Endothelial cell (in vitro differentiated cells): ENCODE data around the gene MTIF3. TPM values are rescaled to one million over a fixed set of nuclear protein-coding genes. Genes with fewer than 3 reads are reported as not detected.
A peak's percentile ranks its signal among the peaks of the same experiment; 100 is the strongest.

Source experiments
- DNase-seq: peaks from one replicate; pipeline ENCODE4 v3.0.0; 2021; ENCODE audit warnings: low spot score
- H3K27ac Mint-ChIP-seq: one replicate; pipeline ENCODE4 v1.8.0; 2021; ENCODE audit warnings: mixed read lengths, inconsistent platforms; ENCODE audit not compliant: unreplicated experiment
- H3K27me3 Mint-ChIP-seq: one replicate; pipeline ENCODE4 v1.8.0; 2021; ENCODE audit warnings: mild to moderate bottlenecking, moderate library complexity, mixed read lengths, inconsistent platforms; ENCODE audit not compliant: unreplicated experiment
- H3K36me3 Mint-ChIP-seq: one replicate; pipeline ENCODE4 v1.8.0; 2021; ENCODE audit warnings: mild to moderate bottlenecking, low read depth, mixed read lengths, inconsistent platforms; ENCODE audit not compliant: unreplicated experiment
- H3K4me1 Mint-ChIP-seq: one replicate; pipeline ENCODE4 v1.8.0; 2021; ENCODE audit warnings: mild to moderate bottlenecking, mixed read lengths, inconsistent platforms; ENCODE audit not compliant: unreplicated experiment
- H3K4me3 Mint-ChIP-seq: one replicate; pipeline ENCODE4 v1.8.0; 2021; ENCODE audit warnings: mild to moderate bottlenecking, mixed read lengths, inconsistent platforms; ENCODE audit not compliant: unreplicated experiment
- H3K9me3 Mint-ChIP-seq: one replicate; pipeline ENCODE4 v1.8.0; 2021; ENCODE audit warnings: mixed read lengths, inconsistent platforms; ENCODE audit not compliant: unreplicated experiment
- total RNA-seq: library from RNA; stranded (reverse); fragmentation: NEBNext Ultra II Directional; extraction: Animal tissue kit (Norgen Biotek cat#: 25700); gene quantifications from one replicate; pipeline ENCODE4 v1.2.1, GENCODE V29; 2021; ENCODE audit not compliant: unreplicated experiment
- TF ChIP-seq, protein P1 (sequence below): fragments of 200-600 bp; sonication (generic); IDR thresholded peaks from one replicate; pipeline ENCODE4 v1.5.0; 2021; ENCODE audit warnings: antibody characterized with exemption; ENCODE audit not compliant: unreplicated experiment

MTIF3 gene
- total RNA-seq, 1 donor from 2014 or later, result 51.2 TPM

GRCh38 chr13:27425158-27425917 lies 25.0 kb downstream of the MTIF3 start:
- H3K4me1 Mint-ChIP-seq, result peaks cover 29% of the 10 kb centered on the region
- TF ChIP-seq, protein P1, sequence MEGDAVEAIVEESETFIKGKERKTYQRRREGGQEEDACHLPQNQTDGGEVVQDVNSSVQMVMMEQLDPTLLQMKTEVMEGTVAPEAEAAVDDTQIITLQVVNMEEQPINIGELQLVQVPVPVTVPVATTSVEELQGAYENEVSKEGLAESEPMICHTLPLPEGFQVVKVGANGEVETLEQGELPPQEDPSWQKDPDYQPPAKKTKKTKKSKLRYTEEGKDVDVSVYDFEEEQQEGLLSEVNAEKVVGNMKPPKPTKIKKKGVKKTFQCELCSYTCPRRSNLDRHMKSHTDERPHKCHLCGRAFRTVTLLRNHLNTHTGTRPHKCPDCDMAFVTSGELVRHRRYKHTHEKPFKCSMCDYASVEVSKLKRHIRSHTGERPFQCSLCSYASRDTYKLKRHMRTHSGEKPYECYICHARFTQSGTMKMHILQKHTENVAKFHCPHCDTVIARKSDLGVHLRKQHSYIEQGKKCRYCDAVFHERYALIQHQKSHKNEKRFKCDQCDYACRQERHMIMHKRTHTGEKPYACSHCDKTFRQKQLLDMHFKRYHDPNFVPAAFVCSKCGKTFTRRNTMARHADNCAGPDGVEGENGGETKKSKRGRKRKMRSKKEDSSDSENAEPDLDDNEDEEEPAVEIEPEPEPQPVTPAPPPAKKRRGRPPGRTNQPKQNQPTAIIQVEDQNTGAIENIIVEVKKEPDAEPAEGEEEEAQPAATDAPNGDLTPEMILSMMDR, result no peak
- H3K4me3 Mint-ChIP-seq, result peak overlapping the region; percentile 89
- DNase-seq, result no peak
- peak overlapping the region; percentile 73 for H3K27ac Mint-ChIP-seq
- H3K9me3 Mint-ChIP-seq, result no peaks in the 10 kb centered on the region
- H3K36me3 Mint-ChIP-seq, result peaks cover 7% of the 10 kb centered on the region
- peaks cover 6% of the 10 kb centered on the region for H3K27me3 Mint-ChIP-seq

- Mint-ChIP-seq H3K27ac (peak within 1 kb of the TSS; percentile 19), H3K4me3 (peak within 1 kb of the TSS; percentile 89), H3K36me3 (peaks cover 7% of the 10 kb centered on the region), H3K27me3 (peaks cover 6% of the 10 kb centered on the region), H3K9me3 (no peaks in the 10 kb centered on the region), H3K4me1 (peaks cover 29% of the 10 kb centered on the region)
- peak; percentile 89 for DNase-seq
- TF ChIP-seq, protein P1, result no peak
These were observed 25.9 kb downstream of the MTIF3 start, which contains the start of gene GTF3A for GRCh38 chr13:27424246-27425157. Gene GTF3A, plus strand, starts transcription at chr13:27424619.

DNA sequence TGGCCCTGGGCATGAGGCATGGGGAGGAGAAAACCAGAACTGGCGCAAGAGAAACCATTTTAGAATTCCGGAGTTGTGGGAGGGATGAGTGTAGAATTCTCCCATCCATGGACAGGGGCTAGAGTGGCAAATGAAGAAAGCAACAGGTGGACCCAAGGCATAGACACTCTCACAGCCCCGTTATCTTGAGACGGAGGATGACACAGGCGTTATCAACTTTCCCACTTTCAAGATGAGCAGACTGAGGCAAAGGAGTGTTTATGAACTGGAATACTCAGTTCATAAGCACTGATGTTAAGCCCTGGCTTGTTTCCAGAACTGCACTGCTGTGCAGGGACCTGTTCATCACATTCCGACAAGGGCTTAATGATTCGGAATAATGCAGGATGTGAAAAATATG lies 27.0 kb downstream of the MTIF3 start:
- peaks cover 6% of the 10 kb centered on the region for H3K27me3 Mint-ChIP-seq
- DNase-seq, result no peak
- no peak overlapping the region for H3K4me3 Mint-ChIP-seq
- H3K36me3 Mint-ChIP-seq, result peaks cover 7% of the 10 kb centered on the region
- no peak overlapping the region for H3K27ac Mint-ChIP-seq
- peaks cover 29% of the 10 kb centered on the region for H3K4me1 Mint-ChIP-seq
- H3K9me3 Mint-ChIP-seq, result no peaks in the 10 kb centered on the region
- TF ChIP-seq, protein P1, result no peak

DNA sequence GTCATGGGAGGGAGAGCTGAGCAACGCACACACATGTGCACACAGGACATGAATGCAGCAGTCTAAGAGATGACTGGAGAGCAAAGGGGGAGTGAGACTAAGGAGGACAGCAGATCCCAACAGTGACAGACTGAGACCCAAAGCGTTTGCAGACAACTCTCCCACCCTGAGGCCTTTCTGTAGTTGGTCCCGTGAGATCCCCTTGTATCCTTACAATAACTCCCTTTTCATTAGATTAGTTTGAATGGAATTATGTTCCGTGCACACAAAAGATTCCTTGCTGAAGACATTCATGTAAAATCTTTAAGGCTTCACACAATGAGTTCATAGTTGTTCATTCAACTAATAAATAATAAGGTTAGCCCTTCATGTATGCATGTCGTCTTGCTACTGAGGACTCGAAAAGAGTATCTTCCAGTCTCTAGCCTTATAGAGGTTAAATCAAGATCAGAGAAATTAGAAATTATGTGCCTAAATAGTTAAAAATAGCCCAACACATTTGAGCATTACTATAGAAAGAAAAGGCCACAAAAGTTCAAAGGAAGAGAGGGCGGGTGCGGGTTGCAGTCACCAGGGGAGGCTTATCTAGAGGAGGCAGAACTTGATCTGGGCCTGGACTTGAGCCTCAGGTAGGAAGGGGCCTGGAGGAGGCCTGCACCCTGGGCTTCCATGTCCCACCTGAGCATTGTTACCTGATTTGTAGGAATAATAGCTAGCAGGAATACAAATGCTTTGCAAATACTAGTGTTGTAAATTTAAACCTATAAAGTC lies 29.1 kb downstream of the MTIF3 start:
- H3K36me3 Mint-ChIP-seq, result no peaks in the 10 kb centered on the region
- peaks cover 13% of the 10 kb centered on the region for H3K4me1 Mint-ChIP-seq

More for the DNA sequence above, 29.1 kb downstream of the MTIF3 start:
- Mint-ChIP-seq H3K4me3 (no peak overlapping the region), H3K9me3 (no peaks in the 10 kb centered on the region), H3K27ac (no peak overlapping the region), H3K27me3 (peaks cover 2% of the 10 kb centered on the region)
- TF ChIP-seq, protein P1, result no peak
- no peak for DNase-seq
